Fibroblast of upper back skin (primary cell): ENCODE data around the gene NTN1.

ENCODE experiments used
- DNase-seq: peaks from one replicate; pipeline ENCODE4 v3.0.0-alpha.2; 2013

The NTN1 gene

DNA sequence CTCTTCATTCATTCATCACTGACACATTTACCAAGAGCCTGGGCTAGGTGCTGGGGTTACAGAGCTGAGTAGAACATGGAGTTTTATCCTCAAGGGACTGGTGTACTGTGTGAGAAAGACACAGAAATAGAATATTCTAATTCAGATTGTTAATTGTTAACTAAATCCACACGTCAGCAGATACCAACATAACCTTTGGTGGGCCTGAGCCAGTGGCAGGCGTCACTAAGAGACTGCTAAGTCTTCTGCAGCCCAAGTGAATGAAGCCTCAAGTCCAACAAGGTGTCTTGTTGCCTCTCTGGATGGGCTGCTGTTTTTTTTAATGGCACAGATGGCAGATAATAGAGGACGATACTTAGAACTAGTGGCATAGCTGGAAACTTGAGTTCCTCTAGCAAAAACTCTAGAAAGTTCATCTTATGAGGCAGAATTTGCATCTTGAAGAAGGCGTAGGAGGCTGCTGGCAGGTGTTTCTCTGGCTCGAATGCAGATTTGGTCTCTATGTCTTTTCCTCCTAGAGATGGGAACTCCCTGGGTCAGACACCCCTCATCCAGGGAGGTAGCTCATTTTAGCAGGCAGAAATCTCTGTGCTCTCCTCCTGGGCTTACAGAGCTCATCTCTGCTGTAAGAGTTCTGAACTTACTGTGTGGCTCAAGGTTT lies 179.5 kb downstream of the NTN1 start:
- DNase-seq, result no peak

DNA sequence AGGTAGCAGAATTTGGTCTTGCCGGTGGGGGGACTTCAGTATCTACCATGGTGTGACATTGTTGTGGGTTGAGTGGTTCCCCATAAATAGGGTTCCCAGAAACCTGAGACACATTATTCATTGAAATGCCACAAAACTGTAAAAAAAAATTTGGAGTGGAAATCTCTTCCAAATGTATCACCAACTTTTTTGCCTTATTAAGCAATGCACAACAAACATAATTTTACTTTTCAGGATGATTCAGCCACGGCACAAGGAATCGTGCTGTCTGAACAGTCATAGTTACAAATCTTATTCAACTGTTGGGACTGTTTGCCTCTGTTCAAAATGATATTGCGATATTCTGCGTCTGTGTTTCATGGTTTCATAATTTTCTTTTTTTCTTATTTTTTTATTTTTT lies 181.2 kb downstream of the NTN1 start:
- DNase-seq, result peak; percentile 52

DNA sequence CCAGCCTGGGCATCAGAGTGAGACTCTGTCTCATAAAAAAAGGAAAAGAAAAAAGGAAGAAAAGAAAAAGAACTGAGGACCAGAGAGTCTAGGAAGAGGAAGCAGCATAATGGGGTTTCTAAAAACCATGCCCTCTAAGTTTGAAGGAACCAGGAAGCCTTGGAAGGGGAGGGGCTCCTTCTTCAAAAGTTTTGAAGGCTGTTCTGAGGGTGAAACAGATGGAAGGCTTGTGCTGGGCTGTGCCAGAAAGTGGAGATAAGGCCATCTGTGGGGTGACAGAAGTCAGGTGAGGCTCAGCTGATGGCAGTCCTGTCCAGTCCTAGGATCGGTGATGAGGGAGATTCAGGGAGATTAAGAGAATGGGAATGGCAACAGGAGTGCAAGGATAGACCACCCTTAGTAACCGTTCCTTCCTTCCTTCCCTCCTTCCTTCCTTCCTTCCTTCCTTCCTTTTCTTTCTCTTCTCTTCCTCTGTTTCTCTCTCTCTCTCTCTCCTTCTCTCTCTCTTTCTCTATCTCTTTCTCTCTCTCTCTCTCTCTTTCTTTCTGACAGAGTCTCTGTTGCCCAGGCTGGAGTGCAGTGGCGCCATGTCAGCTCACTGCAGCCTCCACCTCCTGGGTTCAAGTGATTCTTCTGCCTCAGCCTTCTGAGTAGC lies 182.6 kb downstream of the NTN1 start:
- DNase-seq, result no peak

DNA sequence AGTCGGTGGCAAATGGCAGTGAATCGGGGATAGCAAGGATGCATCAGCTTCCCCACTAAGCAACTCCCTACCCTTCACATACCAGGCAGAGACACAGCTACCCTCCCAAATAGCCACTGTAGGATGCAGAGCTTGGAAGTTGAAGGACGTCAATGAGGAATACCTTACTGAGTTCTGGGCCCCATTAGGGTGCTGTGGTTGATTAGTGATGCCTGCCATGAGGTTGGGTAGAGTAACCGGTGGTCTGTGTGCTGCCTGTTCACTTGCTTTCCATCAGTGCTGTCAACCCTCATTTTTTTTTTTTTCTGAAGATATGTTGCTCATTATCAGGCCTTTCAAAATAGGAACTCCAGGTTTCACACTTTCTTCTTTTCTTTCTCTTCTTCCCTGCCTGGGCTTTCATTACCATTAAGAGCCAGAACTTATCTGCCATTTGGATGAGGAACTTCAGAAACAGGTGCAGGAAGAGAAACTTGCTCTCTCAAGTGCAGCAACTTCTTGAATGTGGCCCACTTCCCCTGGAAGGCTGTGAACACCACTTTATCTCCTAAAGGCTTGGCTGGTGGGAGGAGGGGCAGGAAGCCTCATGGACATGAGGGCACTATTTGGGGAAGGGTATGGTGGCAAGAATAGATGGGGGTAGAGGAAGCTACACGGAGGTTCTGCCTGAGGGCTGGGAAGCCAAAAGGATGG lies 183.5 kb downstream of the NTN1 start:
- no peak for DNase-seq

DNA sequence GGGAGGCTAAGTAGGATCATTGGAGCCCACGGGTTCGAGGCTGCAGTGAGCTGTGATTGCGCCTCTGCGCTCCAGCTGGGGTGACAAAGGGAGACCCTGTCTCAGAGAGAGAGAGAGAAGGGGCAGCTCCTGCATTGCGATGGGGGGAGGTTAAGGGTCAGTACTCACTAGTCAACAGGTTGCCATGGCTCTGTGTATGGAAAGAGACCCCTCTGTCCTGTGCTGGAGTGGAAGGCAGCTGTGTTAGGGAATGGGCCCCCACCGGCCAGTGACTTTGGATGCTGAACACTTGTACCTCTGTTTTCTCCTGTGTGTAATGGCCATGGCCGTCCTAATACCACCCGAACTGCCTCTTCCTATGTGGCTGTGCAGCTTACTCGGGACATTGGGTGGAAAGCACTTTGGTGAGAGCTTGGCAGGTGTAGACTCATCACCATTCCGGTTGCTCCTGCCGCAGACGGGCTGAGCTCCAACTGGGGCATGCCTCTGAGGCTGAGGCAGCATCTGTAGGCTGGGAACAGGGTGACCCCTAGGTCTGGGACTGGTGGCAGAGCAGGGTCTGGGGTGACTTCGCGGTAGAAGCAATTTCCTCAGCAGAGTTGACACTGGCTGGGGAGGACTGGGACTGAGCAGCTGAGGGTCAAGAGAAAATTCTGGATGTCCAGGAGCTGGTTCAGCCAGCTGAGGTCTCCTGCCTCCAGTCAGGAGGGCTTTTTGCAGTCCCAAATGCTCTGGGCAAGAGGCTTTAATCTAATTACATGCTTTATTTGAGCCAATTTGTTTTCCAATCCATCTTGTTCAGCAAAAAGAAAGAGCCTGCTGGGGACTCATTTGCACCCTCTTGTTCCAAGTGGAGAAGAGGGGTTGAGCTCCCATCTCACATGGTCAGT lies 184.5 kb downstream of the NTN1 start:
- no peak for DNase-seq

DNA sequence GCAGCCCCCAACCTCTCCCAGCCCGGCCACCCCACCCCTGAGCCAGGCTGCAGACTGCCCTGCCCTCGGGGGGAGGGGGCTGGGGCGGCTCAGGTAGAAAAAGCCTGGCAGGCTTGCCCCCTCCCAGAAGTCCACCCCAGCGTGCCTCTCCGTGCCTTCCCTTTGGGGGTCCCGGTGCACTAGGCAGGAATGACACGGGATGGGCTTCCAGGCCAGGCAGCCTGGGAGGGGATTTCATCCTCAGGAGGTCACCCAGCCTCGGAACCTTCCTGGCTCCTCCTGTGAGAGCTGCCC lies 185.0 kb downstream of the NTN1 start:
- DNase-seq, result no peak

DNA sequence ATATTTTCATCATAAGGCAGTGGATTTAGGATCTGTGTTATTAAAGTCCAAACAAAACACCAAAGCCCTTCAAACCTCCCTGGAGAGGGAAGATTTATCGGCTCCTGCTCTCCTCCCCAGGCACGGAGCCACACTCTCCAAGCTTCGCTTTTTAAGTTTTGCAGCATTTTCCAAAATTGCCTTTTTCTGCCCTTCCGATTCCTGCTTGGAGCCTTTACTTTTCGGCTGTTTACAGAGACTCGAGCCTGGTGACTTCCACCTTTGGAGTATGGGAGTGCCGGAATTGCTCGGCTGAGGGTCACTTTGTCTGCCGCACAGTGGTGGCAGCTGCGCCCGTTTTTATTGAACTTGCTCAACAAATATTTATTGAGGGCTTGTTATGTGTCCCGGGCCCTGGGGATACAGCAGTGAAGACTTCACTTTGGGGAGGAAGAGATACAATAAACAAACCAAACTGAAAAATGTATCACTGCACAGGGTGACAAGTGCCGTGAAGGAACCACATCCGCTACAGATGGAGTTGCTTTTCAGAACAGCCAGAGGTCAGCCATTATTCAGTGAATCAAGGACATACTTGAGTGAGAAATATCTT lies 185.5 kb downstream of the NTN1 start:
- DNase-seq, result no peak

DNA sequence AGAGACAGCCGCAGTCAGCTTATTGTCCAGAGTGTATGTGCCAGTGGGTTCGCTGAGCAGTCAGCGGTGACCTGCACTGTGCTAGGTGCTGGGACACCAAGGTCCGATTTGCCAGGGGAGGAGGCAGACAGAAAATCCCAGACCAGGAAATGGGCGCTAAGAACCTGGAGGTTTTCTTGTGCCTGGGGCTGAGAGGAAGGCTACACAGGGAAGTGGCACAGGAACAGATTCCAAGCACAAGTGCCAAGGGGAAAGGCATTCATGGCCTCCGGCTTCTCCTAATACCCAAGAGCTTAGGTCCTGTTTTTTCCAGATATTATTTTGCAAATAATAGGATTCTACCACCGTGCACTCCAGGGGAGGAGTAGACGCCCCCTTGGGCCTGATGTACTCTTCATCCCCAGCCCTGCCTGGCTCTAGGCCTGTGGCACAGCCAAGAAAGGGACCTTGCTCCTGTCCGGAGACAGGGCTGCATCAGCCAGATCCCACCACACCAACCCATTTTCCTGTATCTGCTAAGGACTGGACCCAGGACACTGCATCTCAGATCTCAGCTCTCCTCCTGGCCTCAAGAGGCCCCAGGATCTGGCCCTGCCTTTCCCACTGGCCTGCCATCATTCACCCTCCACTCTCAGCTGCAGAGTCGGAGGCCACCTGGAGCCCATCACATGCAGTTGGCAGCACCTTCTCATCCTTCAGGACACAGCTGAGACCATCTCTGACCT lies 187.2 kb downstream of the NTN1 start:
- no peak for DNase-seq

DNA sequence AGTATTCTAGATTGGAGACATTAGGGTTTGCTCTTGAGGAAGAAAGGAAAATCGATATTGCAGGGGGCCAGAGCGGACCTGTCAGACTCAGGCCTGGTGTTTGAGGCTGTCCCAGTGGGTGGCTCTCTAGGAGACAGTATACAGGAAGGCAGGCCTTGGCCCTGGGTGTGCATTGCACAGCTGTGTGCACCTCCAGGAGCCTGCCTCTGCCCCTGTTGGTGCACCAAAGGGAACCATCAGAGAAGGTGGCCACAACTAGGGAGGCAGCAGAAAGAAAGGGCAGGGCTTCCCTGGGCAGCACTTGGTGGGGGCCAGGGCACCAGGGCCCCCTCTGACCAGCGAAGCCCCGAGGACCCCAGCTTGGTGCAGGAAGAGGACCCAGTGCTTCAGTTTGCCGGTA lies 188.0 kb downstream of the NTN1 start:
- no peak for DNase-seq

DNA sequence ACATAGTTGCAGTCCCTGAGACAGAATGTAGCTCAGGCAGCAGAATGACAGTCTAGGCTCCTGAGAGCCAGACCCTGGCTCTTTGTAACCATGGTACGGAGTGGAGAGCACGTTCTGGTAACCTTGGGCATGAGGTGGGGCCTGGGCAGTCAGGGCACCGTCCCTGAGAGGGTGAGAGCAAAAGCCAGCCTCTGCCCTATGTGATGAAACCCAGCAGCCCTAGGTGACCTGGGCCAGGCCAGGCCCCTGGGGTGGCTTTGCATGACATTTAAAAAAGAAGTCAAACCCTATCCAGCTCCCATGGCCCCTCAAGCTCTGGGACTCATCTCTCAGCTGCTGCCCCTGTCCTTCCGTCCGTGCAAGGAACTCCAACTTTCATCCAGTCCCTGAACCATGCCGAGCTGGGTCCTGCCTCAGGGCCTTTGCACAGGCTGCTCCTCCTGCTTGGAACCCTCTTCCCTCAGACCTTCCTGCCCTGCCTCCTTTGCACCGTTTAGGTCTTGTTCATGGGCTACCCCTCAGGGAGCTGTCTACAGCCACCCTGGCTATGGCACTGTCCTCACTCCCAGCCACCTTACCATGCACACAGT lies 188.6 kb downstream of the NTN1 start:
- no peak for DNase-seq

DNA sequence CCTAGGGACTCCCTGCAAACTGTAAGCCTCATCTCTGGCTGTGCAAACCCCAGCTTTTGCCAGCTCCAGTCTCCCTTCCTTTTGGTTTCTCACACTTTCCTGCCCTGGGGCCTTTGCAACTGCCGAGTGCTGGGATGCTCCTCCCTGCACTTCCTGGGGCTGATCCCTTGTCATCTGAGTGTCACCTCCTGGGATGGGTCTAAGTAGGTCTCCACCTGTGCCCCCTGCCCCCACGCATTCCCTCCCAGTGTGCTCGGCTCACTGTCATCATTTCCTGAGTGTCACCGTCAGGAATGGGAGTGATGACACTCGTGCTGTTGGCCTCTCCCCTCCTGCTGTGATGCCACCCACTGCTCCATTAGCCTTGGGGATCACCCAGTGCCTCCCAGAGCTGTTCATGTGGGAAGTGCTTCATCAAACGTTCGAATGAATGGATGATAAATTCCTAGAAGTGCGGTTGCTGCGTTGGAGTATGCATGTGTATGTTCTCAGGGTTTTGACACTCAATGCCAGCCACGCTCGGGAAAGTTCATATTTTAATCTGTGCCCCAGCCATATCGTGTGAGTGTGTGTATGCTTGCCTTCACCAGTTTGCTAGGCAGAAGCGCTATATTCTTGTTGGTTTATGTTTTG lies 189.9 kb downstream of the NTN1 start:
- DNase-seq, result no peak

DNA sequence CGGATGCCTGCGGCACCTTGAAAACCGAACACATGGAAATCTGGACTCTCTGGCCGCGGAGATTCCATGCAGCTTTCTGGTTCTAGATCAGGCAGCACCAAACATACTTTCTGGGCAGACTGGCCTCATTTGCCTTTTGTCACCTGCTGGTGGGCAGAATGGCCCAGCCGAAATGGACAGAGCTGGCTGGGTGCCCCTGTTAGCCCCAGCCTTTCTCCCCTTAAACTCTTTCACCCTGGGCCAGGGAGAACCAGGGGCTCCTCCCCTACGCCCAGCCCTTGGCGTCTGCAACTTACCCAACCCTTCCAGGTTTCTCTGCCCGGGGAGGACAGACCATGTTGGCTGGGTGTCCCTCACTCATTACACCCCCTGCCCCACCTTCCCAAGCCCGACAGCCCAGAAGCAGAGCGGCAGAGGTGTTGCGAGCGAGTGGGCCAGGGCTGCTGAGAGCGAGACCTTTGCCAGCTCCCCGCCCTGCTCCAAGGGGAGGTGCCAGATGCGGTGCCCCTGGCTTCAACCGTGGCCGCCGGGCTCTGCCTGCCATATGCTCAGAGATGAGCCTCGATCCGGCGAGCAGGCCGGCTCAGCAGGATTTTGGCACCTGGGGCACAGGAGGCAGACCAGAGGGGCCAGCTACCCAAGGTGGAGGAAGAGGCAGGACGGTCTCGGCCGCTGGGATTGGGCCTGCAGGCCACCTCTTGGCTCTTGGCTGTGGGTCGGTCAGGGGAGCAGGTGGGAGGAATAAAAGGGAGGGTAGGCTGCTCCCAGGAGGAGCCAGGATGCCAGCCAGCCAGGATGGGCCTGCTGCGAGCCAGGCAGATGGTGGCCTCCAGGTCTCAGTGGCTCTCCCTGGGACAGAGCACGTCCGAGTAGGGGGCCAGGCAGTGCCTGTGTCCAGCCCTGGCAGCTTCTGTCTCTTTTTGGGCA lies 191.3 kb downstream of the NTN1 start:
- no peak for DNase-seq

DNA sequence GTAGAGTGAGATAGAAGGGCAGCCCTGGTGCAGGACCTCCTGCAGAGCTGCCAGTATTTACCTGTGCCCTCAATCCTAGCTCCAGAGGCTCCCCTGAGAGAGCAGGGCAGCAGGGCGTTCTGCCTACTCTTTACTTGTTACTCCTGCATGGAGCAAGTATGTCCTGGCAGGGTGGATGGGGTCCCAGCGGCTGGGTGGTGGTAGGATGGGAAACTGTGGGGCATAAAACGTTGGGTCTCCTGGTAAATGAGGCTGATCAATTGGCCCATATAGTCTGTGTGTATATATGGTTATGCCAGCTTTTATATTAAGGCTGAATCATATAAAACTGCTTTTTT lies 192.0 kb downstream of the NTN1 start:
- DNase-seq, result no peak

DNA sequence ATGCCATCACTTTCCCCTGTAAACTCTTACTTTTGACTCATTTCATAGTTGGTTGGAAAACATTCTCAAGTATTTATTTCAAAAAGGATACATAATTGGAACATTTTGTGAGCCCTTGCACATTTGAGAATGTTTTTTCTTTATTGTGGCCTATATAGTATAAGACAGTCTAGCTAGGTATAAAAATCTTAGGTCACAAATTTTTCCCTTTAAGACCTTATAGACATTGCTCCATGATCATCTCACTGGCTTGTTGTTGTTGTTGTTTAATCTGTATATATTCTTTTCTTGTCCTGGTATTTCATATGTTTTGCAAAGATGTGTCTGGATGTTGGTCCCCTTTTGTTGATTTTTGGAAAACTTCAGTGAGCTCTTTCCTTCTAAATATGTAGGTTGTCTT lies 194.2 kb downstream of the NTN1 start:
- DNase-seq, result no peak

DNA sequence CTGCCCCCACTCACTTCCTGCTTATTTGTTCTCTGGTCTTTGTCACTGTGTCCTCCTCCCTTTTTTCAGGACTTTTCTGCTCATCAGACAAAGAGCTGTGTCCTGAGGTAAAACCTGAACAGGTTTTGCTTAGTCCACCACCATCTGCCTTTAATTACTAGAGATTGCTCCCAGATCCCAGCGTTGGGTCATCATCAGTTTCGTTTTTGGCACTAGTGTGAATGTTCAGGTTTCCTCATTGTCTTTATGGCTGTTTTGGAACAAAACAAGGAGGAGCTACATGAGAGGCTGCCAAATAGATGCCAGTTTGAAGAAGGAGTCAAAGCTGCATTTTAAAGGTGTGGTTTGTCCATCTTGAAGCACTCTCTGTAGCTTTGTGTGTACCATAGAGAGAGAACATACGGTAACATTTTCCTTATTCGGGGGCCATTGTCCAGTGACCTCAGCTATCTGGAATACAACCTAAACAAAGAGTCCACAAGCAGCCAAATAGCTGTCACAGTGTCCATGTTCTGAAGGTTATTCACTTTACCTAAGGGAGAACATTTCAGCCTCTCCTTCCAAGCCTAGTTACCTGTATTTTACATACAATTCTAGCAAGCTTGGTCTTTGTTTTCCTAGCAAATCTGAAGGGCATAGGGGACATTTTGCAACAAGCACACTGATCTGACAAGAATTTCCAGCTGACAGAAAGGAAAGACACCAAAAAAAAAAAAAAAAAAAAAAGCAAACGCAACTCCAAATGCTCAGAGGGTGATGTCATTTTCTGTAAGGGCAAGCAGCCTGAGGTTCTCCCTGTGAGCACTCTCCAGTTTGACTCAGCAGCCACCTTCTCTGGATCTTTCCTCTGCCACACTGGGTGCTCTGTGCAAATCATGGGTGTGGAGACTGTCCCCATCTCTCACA lies 196.1 kb downstream of the NTN1 start:
- peak; percentile 84 for DNase-seq

DNA sequence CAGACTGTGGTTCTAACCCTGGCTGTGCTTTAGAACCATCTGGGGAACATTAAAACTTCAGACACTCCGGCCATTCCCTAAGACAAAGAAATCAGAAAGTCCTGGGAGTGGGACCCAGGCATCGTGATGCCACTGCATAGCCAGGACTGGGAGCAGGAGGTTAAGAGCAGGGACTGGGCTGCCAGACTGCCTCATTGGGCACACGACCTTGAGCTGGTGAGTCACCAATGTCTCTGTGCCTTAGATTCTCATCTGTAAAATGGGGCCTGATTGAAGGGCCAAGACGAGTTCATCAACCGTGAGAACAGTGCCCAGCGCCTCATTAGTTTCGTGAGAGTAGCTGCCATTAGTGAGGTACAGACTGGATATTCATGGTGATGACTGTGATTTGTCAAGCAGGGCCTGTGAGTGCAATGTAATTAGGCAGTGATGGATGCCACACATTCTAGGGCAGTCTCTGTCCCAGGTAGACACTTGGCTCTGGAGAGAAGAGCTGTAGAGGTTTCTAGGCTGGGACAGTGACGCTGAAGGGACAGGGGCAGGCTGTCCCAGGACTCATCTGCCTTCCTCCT lies 196.8 kb downstream of the NTN1 start:
- DNase-seq, result no peak

DNA sequence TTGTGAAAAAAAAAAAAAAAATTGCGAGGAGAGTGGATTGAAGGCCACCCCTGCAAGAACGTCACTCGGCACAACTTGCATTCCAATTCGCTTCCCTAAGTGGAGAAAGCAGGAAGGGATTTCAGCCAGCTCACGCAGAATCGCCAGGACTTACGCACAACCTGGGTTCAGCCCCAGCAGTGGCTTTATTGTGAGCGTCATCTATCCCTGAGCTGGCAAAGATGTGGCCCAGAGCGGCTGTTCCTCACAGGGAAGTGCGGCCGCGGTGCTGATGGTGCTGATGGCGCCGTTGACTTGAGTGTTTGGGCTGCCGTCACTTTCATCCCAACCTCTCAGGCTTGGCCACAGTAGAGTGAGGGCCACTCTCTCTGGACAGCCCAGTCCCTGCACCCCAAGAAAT lies 197.6 kb downstream of the NTN1 start:
- no peak for DNase-seq

DNA sequence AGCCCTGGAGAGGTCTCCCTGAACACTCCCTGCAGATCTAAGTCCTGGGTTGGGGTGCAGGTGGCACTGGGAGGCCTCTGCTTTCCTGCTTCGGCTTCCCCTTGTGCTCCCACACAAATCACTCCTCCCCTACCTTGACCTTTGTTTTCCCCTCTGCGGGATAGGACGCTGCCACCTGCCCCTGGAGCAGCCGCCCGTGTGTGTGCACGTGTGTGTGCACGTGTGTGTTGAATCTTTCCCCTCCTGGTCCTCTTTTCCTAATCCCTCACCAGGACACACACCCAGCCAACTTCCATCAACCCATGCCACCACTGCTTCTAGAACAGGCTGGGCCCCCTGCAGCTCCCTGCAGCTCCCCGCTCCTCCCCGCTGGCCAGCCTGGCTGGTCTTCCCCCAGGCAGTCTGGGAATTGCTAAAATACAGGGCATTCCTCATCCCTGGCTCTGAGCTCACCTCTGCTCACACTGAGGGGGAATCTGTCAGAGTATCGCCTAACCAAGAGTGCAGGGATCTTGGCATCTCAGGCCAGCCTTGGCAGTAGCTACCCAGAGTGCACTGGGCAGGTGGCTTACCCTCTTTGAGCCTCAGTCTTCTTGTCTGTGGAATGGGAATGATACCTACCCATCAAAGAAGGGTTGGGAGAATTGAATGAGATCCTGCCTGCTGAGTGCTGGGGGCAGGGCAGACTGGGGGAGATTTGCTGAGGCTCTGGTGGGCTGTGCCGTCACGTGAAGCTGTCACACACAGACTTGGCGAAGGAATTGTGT lies 198.5 kb downstream of the NTN1 start:
- DNase-seq, result no peak
